Activated CD8-positive, alpha-beta memory T cell treated with anti-CD3 and anti-CD28 coated beads, Interleukin-2, amount 50 U/mL, for 1 hour (primary cell): Measurements from ENCODE around the gene CREM.
"Not testable (repeated sequence)": the region's sequence is repeated elsewhere in the genome, so short reads cannot be mapped to it uniquely, and the experiment has no call there.

Experiments
- DNase-seq: peaks from one replicate; pipeline ENCODE4 v3.0.0-alpha.2; 2020; ENCODE audit errors: extremely low read depth

CREM gene

DNA sequence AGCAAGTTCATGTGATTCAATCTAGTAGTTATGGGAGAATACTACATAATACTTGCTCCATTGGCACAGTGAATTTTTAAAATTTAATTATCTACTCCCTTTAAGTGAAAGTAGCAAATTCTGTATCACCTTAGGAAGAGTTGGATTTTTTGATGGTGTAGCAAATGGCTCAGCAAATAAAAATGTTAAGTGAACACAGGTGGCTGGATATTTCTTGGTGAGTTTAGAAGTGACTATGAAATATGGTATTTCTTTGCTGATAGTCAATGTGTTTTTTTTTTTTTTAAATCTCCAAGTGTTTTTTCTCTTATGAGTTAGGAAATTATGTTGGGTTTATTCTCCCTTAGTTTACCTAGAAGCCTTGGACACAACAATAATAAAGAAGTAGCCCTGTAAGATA, 67.8 kb downstream of the CREM start:
- DNase-seq: no peak

DNA sequence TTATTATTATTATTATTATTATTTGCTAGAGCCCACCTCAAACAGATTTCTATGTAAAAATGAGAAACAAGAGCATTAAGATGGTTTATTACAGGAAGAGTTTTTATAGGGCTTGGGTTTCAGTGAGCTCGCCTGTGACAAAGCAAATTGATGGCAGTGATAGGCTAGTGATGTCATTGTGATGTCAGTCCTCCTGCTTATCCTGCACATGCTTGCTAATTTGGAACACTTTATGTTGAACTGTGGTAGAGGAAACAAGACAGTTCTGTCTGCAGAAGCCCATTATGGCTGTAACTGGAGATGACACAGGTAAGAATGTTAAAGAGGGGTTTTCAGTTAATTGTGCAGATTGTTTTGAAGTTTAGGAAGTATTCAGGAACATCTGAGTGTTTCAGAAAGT, 68.3 kb downstream of the CREM start:
- DNase-seq: peak; percentile 49

DNA sequence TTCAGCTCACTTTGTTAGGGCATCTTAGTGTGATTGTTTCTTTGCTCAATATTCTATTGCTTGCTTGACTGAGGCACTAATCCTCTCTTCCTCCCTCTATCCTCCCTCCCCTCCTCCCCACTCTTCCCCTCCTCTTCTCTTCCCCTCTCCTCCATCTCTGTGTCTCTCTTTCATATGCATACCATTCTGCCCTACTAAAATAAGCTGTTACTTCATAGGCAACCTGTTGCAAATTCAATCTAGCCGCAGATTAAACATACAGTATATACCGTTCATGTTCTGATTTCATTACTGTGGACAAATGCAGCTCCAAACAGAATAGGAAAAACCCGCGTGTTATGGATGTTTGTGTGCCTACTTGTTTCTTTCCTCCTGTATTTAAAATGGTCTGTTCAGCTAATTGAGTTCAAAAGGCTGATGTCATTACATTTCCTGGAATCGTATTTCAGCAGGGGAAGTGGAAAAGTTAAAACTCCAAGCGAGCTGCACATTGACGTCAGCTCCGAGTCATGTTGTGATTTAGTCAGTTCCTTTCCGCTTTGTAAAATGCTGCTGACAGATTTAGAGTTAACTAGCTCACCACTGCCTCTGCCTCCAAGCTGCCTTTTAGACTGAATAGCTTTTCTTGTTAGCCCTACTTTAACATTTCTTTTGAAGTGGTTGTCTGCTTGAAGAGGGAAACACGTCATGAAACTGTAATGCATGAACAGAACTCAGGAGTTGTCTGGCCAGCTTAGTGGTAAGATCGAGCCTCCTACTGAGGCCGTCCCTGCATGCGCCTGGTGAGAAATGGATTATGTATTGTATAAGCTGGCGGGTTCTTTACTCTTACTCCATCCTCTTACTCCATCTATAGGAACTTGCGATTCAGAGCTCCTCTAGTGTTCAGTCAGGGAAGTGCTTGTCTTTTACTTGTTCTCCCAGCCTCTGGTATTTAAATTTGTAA, 69.0 kb downstream of the CREM start:
- DNase-seq: peak; percentile 90

DNA sequence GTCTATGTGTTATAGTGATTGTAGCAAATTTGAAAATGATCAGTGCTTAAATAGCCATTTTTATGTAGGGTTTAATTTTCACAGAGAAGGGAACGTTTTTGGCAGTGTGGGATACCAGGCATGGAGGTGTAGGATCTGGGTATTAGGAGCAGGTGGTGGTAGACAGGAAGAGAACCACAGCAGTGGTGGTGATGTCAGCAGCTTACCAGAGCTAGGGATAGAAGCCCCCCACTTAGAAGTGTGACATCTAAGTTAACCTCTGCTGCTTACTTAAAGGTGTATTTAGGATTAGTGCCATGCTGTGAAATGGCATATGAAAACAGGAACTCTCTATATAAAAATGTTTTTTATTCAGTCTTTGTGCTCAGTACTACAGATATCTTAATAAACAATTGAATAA, 73.8 kb downstream of the CREM start:
- no peak for DNase-seq

DNA sequence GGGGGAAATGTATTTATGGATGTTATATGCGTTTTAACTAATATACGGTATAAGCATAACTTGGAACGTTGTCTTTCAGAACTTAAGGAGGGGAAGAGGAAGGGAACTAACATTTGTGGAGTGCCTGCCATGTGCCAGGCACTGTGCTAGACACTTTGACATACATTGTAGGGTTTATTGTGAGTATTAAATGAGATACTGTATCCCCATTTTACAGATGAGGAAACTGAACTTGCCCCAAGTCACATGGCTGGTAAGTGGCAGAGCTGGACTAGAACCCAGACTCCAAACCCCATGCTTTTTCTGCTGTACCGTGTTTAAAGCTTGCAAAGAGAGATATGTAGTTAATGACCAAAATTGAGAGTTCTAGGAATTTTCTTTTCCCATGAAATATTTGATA, 74.6 kb downstream of the CREM start:
- DNase-seq: no peak

DNA sequence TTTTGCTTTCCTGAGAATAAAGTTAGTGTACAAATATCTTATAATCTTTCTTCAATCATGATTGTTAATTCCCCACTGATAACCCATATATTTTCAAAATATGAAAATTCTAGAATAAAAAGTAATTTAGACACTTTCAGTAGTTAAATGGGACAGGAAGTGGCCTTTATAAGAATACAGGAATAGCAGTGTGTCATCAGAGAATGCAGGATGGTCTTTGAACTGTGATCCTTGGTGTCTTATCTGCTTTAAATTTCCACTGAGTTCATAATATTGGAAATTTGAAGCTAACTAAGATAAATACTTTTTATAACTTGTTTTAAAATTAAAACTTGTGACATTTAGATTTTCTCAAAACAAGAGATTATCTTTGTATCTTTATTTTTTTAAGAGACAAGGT, 75.4 kb downstream of the CREM start:
- no peak for DNase-seq

DNA sequence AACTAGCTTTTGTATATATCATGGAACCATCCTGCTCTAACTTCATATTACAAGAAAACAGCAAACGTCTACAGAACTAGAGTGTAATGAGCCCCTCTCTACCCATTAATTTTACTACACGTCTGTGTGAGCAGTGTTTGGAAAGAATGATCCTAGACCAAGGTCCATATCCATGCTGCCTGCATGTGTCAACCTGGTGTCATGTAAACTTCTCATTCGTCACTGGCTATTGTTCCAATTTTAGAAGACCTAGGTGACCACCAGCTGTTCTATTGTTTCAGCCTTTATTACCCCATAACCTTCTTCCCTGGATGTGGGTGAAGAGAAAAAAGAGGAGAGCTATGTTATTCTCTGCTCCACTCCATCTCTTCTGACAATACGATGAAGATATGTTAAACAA, 77.1 kb downstream of the CREM start:
- no peak for DNase-seq

DNA sequence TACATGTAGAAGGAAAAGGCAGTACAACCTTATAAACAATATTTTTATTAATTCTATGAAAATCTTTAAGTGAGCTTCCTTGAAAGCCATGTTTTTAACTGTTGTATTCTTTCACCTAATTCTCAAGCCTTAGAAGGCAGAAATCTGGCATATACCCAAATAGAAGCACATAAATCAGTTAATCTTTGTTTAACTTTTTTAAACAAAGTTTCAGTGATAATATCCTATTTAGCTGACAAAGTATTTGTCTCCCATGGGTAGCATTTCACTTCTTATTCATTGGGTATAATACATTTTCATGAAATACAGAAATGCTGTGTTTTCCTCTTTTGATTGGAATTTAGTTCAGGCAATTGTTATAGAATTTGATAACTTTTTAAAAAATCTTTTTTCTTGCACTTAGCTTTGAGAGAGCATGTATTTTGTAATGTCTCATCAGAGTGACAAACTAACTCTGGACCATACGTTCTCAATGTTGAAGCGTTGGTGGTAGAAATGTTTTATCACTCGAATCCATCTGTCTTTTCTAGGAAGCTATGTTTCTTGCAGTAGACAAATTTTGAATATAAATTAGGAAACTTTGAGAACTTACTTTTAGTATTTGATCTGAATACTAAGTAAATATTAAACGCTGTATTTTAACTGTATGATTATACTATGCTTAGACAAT, 78.1 kb downstream of the CREM start:
- DNase-seq: no peak

DNA sequence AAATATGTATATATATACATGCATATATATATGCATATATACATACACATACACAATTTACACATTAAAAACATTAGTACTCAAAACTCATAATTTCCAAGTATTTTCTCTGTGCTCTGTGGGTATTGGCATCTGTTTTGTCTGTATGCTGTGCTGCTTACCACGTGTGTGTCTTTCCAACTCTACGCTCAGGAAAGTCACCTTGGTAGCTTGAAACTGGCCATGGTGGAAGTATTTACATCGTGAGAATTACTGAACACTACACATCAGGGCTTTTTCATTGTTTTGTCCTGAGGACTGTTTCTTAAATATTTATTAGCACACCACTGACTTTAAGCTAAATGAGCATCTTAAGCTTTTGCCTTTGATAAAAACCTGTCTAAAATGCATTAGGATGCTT, 79.6 kb downstream of the CREM start:
- no peak for DNase-seq

DNA sequence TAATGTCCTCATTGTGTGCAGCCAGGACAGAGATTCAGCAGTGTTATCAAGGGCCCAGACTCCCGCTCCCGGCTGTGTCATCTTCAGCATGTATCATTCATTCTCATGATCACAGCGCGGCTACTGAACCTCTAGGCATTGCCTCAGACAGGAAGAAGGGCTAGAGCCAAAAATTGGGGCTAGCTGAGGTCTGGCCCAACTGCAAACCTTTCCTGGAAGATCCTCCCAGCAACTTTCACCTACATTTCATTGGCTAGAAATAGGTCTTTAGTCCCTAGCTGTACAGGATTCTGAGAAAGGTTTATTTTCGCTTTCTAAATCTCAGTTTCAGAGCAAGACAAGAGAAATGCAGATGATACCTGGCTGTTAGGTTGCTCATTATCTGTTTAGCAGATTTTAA, 81.9 kb downstream of the CREM start:
- DNase-seq: no peak

DNA sequence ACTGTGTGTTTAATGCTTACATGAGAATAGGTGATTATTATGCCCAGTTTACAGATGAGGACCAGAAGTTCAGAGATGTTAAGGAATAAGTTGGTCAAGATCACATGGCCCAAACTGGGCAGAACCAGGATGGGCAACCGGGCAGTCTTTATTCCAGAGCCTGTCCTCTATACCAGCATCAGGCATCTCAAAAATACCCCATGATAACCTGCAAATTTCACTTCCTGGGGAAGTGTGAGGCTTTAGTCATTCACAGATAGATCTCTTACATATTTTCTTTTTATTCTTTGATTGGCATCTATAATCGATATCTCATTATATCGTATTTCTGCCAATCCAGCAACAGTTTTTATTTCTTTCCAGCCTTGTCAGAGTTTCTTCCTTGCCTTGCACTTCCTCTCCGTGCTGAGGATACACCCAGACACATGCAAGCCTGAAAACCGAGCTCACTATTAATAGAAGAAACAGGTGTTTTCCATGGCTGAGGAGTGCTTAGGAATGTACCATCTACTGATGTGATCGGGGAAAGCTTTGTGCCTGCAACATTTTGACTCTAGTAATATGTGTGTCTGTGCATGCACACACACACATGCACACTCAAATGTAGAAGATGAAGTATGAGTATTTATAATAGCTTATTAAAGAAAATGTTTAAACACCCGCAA, 82.4 kb downstream of the CREM start:
- no peak for DNase-seq

DNA sequence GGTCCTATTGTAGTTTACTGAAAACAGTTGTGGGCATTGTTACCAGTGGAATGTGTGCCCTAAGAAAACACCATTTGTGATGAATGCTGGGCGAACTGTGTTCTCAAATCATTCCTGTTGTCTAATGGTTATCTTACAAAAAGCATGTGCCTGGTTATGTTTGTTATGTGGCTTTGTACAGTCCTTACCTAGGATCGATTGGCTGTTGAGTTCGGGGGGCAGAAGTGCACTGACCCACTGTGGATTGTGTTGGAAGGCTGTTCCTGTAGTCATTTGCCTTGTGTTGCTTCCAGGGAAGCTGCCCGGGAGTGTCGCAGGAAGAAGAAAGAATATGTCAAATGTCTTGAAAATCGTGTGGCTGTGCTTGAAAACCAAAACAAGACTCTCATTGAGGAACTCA, 84.3 kb downstream of the CREM start:
- DNase-seq: no peak

DNA sequence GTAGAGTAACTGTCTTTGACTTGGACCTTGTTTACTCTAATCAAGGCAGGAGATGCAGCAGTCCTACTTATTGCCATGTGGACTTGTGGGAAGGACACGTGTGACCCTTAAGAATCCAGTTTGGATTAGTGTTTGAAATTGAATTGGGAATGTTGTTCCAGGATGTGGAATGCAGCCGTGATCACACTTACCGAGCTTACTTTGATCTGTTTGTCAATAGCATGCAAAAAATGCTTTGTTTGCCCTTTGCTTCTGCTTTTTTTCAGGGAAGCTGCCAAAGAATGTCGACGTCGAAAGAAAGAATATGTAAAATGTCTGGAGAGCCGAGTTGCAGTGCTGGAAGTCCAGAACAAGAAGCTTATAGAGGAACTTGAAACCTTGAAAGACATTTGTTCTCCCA, 84.7 kb downstream of the CREM start:
- DNase-seq: no peak

DNA sequence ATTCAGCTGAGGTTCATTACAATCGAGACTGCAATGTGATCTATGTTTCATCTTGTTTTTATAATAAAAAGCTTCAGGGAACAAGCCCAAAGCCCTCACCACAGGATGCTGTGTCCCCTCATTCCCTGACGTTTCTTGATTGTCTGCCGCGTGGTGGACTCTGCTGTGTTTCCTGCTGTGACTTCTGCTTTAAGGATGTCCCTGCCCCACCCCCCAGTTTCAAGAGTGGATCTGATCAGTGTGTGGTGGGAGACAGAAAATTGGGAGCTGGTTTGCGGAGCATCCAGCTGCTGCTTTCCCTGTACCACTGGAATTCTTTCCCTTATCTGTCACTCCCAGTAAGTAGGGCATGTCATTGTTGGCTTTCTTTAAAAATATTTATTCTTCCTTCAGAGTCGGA, 86.2 kb downstream of the CREM start:
- DNase-seq: no peak

DNA sequence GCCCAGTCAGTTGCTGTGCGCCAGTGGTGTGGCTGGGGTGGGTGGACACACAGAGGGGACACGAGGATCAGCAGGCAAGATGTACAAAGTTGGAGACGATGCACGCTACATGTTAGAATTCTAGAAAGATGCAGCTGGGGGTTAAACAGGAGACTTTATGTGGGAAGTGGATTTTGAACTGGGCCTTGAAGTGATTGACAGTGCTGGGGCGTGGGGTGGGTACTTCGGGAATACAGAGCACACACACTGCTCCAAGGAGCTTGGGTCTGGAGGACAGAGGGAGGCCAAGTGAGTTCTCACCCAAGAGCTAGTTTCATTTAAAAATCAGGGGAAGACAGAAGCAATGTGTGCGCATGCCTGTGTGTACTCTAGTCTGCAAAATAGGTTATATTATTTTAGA, 87.1 kb downstream of the CREM start:
- DNase-seq: no peak

DNA sequence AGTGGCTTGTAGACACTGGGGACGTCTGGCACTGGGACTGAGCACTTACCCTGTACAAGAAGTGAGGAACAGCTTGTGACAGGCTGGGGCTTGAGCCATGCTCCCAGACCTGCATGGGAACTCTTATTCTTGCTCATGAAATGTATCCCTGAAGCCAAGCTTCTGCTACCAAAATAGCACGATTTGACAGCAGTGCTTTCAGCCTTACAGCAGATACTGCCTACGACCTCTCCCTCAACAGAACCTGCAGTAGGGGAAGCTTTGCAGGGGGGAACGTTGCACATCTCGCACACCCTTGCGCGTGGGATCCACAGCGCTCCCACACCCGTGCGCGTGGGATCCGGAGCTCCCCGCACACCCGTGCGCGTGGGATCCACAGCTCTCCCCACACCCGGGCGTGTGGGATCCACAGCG, 88.0 kb downstream of the CREM start:
- DNase-seq: no peak

DNA sequence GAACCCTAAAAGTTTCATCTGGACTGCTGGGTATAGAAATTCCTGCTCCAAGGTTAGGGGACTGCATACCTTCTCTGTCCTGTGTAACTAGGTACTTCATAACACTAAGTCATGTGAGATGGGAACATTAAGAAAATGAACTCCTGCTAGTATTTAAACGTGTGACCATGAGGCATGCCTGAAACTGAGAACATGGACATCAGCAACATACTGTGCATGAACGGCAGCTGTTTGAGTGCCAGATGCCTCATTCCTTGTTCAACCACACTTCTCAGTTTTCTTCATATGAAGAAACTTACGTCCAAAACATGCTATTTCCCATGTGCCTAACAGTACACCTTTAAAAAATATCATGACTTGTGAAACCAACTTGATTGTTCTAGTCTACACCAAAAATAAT, 88.5 kb downstream of the CREM start:
- no peak for DNase-seq

DNA sequence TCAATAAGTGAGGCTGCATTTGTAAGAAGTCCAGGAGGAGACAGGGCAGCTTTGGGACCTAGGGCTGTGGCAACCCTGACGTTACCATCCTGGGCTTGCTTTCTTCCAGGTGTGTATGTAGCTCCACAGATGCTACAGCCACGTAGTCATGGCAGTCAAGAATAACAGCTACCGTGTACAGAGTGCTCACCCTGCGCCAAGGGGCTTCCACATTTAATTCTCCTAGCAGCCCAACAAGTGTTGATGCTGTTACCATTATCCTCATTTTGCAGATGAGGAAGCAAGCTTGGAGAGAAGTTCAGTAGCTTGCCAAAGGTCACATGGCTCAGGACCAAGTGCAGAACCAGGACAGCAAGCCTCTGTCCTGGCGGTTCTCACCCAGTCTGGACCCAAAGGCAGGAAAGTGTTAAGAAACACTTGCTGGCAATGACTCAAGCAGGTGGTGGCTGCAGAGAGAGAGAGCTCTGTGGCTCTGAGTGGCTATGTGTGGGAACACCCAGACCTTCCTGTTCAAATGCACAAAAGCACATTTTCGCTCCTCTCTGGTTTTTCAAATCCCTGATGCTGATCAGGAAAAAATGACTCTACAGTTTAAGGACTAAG, 89.8 kb downstream of the CREM start:
- no peak for DNase-seq

DNA sequence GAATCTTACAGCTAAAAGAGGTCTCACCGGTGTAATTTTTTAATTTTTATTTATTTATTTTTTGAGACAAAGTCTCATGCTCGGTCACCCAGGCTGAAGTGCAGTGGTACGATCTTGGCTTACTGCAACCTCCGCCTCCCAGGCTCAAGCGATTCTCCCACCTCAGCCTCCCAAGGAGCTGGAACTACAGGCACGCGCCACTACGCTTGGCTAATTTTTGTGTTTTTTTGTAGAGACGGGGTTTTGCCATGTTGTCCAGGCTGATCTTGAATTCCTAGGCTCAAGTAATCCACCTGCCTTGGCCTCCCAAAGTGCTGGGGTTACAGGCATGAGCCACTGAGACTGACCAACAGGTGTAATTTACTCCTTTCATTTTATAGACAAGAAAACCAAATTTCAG, 90.3 kb downstream of the CREM start:
- DNase-seq: not testable (repeated sequence)

DNA sequence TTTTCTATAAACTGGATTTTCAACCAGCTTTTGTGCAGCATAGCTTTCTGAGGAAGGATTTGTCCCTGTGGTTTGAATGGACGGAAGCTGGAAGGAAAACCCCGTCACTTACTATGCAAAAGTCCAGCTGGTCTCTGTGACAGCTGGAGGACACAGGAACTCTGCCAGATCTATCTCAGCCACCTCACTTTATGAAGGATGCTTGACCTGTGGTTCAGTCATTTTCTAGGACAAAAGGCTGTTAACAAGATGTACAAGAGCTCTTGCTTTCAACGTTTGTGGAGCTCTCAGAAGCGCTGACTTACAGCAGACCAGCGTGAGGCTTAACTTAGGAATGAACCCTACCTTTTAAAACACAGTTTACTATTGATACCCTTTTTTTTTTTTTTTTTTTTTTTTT, 90.8 kb downstream of the CREM start:
- no peak for DNase-seq

DNA sequence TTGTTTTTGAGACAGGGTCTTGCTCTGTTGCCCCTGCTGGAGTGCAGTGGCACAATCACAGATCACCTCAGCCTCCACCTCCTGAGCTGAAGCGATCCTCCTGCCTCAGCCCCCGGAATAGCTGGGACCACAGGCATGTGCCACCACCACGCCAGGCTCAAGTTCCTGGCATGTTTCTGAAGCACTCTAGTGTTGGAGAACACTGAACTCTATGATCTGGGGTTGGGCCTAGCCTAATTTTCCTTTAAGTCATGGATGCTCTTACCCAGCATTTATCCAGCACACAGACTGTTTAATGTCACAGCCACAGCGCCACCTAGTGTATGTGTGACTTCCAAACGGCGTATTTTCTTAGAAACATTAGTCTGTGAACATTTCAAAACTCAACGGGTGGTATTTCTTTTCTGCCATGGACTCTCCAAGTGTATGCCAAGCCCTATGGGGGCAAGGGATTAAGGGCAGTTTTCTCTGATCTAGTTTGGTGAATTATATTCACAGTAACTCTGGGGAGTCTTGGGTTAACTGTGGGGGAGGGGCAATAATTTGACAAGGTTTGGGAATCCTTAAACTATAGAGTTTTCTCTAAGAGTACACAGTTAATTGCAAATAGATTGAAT, 91.8 kb downstream of the CREM start:
- DNase-seq: peak; percentile 88

DNA sequence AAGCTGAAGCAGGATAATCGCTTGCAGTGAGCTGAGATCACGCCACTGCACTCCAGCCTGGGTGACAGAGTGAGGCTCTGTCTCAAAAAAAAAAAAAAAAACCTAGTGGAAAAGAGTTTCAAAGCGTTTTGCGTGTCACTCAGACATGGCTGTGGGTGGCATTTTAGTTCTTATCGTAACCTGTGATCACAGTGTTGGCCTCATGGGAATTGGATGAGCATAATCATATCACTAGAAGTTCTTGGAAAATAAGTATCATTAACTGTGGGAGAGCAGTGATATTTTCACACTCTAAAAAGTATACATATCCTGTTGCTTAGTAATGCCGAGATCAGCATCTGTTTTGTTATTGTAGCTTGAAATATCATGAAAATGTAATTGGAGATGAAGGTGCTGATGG, 92.6 kb downstream of the CREM start:
- DNase-seq: no peak
